ENCODE data around the gene PRDX2. TPM values are rescaled to one million over a fixed set of nuclear protein-coding genes. Genes with fewer than 3 reads are reported as not detected.
A peak's percentile ranks its signal among the peaks of the same experiment; 100 is the strongest.

Gene PRDX2
- total RNA-seq, 1 donor from 2014 or later: 190 TPM

DNA sequence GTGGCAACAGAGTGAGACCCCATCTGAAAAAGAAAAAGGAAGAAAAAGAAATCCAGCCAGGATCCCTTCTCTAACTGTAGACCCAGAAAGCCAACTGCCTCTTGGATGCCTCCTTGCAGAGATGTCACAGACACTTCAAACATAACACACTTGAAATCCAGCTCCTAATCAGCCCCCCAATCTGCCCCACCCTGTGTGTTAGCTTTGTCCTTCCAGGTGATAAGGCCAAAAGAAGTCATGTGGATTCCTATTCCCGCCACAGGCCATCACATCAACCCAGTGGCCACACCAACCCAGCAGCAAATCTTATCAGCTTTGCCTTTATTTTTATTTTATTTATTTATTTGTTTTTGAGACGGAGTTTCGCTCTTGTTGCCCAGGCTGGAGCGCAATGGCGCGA is 41.9 kb downstream of the PRDX2 start:
- peaks cover 0 to 9% of the 10 kb centered on the region in 2 donors for H3K36me3 ChIP-seq
- H3K4me1 ChIP-seq: peaks cover 12% of the 10 kb centered on the region
- intact Hi-C loops (cut with DNase I): no loop called here
- H3K27ac ChIP-seq: no peak overlapping the region
- H3K27me3 ChIP-seq: no peaks in the 10 kb centered on the region
- no peaks in the 10 kb centered on the region for H3K9me3 ChIP-seq
- H3K4me3 ChIP-seq: no peak overlapping the region
- DNase-seq (ENCODE audit: extremely low spot score in 2 of 2): no peak
- TF ChIP-seq, protein P1, sequence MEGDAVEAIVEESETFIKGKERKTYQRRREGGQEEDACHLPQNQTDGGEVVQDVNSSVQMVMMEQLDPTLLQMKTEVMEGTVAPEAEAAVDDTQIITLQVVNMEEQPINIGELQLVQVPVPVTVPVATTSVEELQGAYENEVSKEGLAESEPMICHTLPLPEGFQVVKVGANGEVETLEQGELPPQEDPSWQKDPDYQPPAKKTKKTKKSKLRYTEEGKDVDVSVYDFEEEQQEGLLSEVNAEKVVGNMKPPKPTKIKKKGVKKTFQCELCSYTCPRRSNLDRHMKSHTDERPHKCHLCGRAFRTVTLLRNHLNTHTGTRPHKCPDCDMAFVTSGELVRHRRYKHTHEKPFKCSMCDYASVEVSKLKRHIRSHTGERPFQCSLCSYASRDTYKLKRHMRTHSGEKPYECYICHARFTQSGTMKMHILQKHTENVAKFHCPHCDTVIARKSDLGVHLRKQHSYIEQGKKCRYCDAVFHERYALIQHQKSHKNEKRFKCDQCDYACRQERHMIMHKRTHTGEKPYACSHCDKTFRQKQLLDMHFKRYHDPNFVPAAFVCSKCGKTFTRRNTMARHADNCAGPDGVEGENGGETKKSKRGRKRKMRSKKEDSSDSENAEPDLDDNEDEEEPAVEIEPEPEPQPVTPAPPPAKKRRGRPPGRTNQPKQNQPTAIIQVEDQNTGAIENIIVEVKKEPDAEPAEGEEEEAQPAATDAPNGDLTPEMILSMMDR (IDR thresholded peaks at IDR 0.05): no peak
- TF ChIP-seq POLR2AphosphoS5 (IDR thresholded peaks at IDR 0.05; ENCODE audit: insufficient read depth in 1 of 2, low read depth in 1 of 2) (no peak), POLR2A (IDR thresholded peaks at IDR 0.05) (no peak)

- no peaks in the 10 kb centered on the region for H3K9me3 ChIP-seq
- H3K4me1 ChIP-seq: peaks cover 12% of the 10 kb centered on the region
- peak overlapping the region; percentile 37 for H3K27ac ChIP-seq
- H3K4me3 ChIP-seq: peak overlapping the region; percentile 33 to 37
- no peak for DNase-seq (ENCODE audit: extremely low spot score in 2 of 2)
- no peaks in the 10 kb centered on the region for H3K27me3 ChIP-seq
- peaks cover 0 to 2% of the 10 kb centered on the region in 2 donors for H3K36me3 ChIP-seq
- intact Hi-C loops (cut with DNase I): no loop called here
- TF ChIP-seq POLR2A (IDR thresholded peaks at IDR 0.05) (no peak), POLR2AphosphoS5 (IDR thresholded peaks at IDR 0.05; ENCODE audit: insufficient read depth in 1 of 2, low read depth in 1 of 2) (peak in 1 of 2 donors; percentile 15)
- TF ChIP-seq, protein P1 (IDR thresholded peaks at IDR 0.05): peak; percentile 64 to 80 (median 75)
Measured at GRCh38 chr19:12757544-12758274, 43.9 kb downstream of the PRDX2 start.

- intact Hi-C loops (cut with DNase I): no loop called here
- no peaks in the 10 kb centered on the region for H3K36me3 ChIP-seq
- H3K27me3 ChIP-seq: no peaks in the 10 kb centered on the region
- no peak overlapping the region for H3K27ac ChIP-seq
- H3K4me3 ChIP-seq: no peak overlapping the region
- H3K9me3 ChIP-seq: no peaks in the 10 kb centered on the region
- TF ChIP-seq, protein P1 (IDR thresholded peaks at IDR 0.05): no peak
- TF ChIP-seq POLR2A (IDR thresholded peaks at IDR 0.05) (no peak), POLR2AphosphoS5 (IDR thresholded peaks at IDR 0.05; ENCODE audit: insufficient read depth in 1 of 2, low read depth in 1 of 2) (no peak)
- DNase-seq (ENCODE audit: extremely low spot score in 2 of 2): no peak
- peaks cover 12% of the 10 kb centered on the region for H3K4me1 ChIP-seq
Measured at GRCh38 chr19:12756150-12756883, 45.3 kb downstream of the PRDX2 start.

- H3K27me3 ChIP-seq: no peaks in the 10 kb centered on the region
- no peak overlapping the region for H3K27ac ChIP-seq
Measured at GRCh38 chr19:12754465-12755196, 47.0 kb downstream of the PRDX2 start.

More at GRCh38 chr19:12754465-12755196, 47.0 kb downstream of the PRDX2 start:
- intact Hi-C loops (cut with DNase I): no loop called here
- H3K36me3 ChIP-seq: no peaks in the 10 kb centered on the region
- H3K4me3 ChIP-seq: no peak overlapping the region
- no peaks in the 10 kb centered on the region for H3K9me3 ChIP-seq
- no peak for TF ChIP-seq POLR2A (IDR thresholded peaks at IDR 0.05)
- TF ChIP-seq, protein P1 (IDR thresholded peaks at IDR 0.05): no peak
- no peak for TF ChIP-seq POLR2AphosphoS5 (IDR thresholded peaks at IDR 0.05; ENCODE audit: insufficient read depth in 1 of 2, low read depth in 1 of 2)
- no peak for DNase-seq (ENCODE audit: extremely low spot score in 2 of 2)
- peaks cover 23% of the 10 kb centered on the region for H3K4me1 ChIP-seq

Data from vagina (tissue), 2 donors.